HepG2 (cell line): ENCODE measurements around the gene SP110. TPM values are rescaled to one million over a fixed set of nuclear protein-coding genes. Genes with fewer than 3 reads are reported as not detected.

ENCODE experiments used
- ATM ChIP-seq: fragments of 450-650 bp; IDR thresholded peaks from 2 replicates; pipeline ENCODE4 v1.7.1; 2017; ENCODE audit warnings: mild to moderate bottlenecking, borderline replicate concordance
- CHCHD3 ChIP-seq: sonication (generic); formaldehyde crosslinking; IDR thresholded peaks from 2 replicates; pipeline ENCODE4 v1.8.0; 2022; ENCODE audit warnings: mild to moderate bottlenecking, missing genetic modification reagents, moderate library complexity
- CHD4 ChIP-seq: fragments of 200-600 bp; sonication (generic); IDR thresholded peaks from 2 replicates; pipeline ENCODE4 v1.7.0; 2017; ENCODE audit warnings: mild to moderate bottlenecking, low read length, borderline replicate concordance
- EZH2 ChIP-seq: conservative IDR thresholded peaks from 2 replicates; pipeline ENCODE4 v1.6.1; 2012; ENCODE audit warnings: mild to moderate bottlenecking, low read depth, low read length, moderate library complexity
- KMT2B ChIP-seq: IDR thresholded peaks from 2 replicates; pipeline ENCODE4 v1.6.1; 2016; ENCODE audit warnings: missing genetic modification reagents, missing compliant biosample characterization
- LCORL ChIP-seq, 2 experiments: fragments of 450-650 bp in 1 of 2; sonication (generic) in 1 of 2; formaldehyde crosslinking in 1 of 2; IDR thresholded peaks; 2 replicates each; pipeline versions ENCODE4 v1.5.0 to v1.6.1; 2017 to 2020; ENCODE audit warnings: antibody characterized with exemption in 1 of 2, missing genetic modification reagents in 1 of 2
- MIER2 ChIP-seq: IDR thresholded peaks from 2 replicates; pipeline ENCODE4 v1.6.1; 2016; ENCODE audit warnings: missing biosample characterization, missing genetic modification reagents
- MXD1 ChIP-seq: sonication (generic); formaldehyde crosslinking; IDR thresholded peaks from 2 replicates; pipeline ENCODE4 v1.4.0; 2020; ENCODE audit warnings: mild to moderate bottlenecking, missing genetic modification reagents
- NAIF1 ChIP-seq: sonication (generic); formaldehyde crosslinking; IDR thresholded peaks from 2 replicates; pipeline ENCODE4 v1.5.0; 2020; ENCODE audit warnings: mild to moderate bottlenecking, missing genetic modification reagents, borderline replicate concordance
- NR2F1 ChIP-seq, 2 experiments: fragments of 450-650 bp in 1 of 2; formaldehyde crosslinking in 1 of 2; IDR thresholded peaks; 2 replicates each; pipeline versions ENCODE4 v1.5.0 to v1.6.1; 2016 to 2020; ENCODE audit warnings: mild to moderate bottlenecking in 1 of 2, missing compliant biosample characterization in 1 of 2, missing genetic modification reagents in 1 of 2, moderate library complexity in 1 of 2
- PHF21A ChIP-seq: sonication (generic); formaldehyde crosslinking; IDR thresholded peaks from 2 replicates; pipeline ENCODE4 v1.5.0; 2020; ENCODE audit warnings: mild to moderate bottlenecking, missing genetic modification reagents
- POGZ ChIP-seq: sonication (generic); formaldehyde crosslinking; IDR thresholded peaks from 2 replicates; pipeline ENCODE4 v1.4.0; 2020; ENCODE audit warnings: mild to moderate bottlenecking, missing genetic modification reagents
- RFXANK ChIP-seq: IDR thresholded peaks from 2 replicates; pipeline ENCODE4 v1.6.1; 2016
- TARDBP ChIP-seq: sonication (generic); formaldehyde crosslinking; IDR thresholded peaks from 2 replicates; pipeline ENCODE4 v1.8.0; 2022; ENCODE audit warnings: mild to moderate bottlenecking, missing genetic modification reagents
- ZKSCAN8 ChIP-seq: IDR thresholded peaks from 2 replicates; pipeline ENCODE4 v1.6.1; 2016; ENCODE audit warnings: borderline replicate concordance, missing genetic modification reagents, missing compliant biosample characterization
- ZNF251 ChIP-seq: sonication (generic); formaldehyde crosslinking; IDR thresholded peaks from 2 replicates; pipeline ENCODE4 v1.9.0; 2021; ENCODE audit warnings: mild to moderate bottlenecking, missing genetic modification reagents
- ZNF292 ChIP-seq: sonication (generic); formaldehyde crosslinking; IDR thresholded peaks from 2 replicates; pipeline ENCODE4 v1.8.1; 2022; ENCODE audit warnings: mild to moderate bottlenecking, low read depth, missing genetic modification reagents, borderline replicate concordance
- ZNF343 ChIP-seq: sonication (generic); formaldehyde crosslinking; IDR thresholded peaks from 2 replicates; pipeline ENCODE4 v1.4.0; 2020; ENCODE audit warnings: mild to moderate bottlenecking, missing genetic modification reagents
- ZSCAN31 ChIP-seq: sonication (generic); formaldehyde crosslinking; IDR thresholded peaks from 2 replicates; pipeline ENCODE4 v1.5.0; 2020; ENCODE audit warnings: low read depth, mild to moderate bottlenecking, missing genetic modification reagents
- polyA plus RNA-seq, 8 experiments: library from polyadenylated mRNA; depleted of rRNA in 3 of 8; stranded (reverse) in 7 of 8; unstranded in 1 of 8; fragments of >200 nt; fragmentation: Illumina TruSeq in 4 of 8; extraction: Trizol in 4 of 8; gene quantifications; 2 replicates each; pipeline versions ENCODE4 v1.2.1 to v1.2.3, GENCODE V29; 2011 to 2016; ENCODE audit warnings: low read depth in 4 of 8, missing spikeins in 1 of 8, mixed read lengths in 1 of 8; ENCODE audit not compliant: insufficient read depth in 1 of 8
- total RNA-seq, 5 experiments: library from RNA; depleted of rRNA; stranded (reverse); fragments of >200 nt; fragmentation: Illumina TruSeq; extraction: Trizol; gene quantifications; 2 replicates each; pipeline ENCODE4 v1.2.3, GENCODE V29; 2016; ENCODE audit warnings: low read depth in 1 of 5
- TF ChIP-seq, protein P1 (sequence below): IDR thresholded peaks from 2 replicates; pipeline ENCODE4 v1.6.1; 2018; ENCODE audit warnings: missing genetic modification reagents
- TF ChIP-seq, protein P2 (sequence below): sonication (generic); formaldehyde crosslinking; IDR thresholded peaks from 2 replicates; pipeline ENCODE4 v1.4.0; 2020; ENCODE audit warnings: mild to moderate bottlenecking, missing genetic modification reagents, borderline replicate concordance
- TF ChIP-seq, protein P3 (sequence below): sonication (generic); formaldehyde crosslinking; IDR thresholded peaks from 2 replicates; pipeline ENCODE4 v1.5.1; 2020; ENCODE audit warnings: mild to moderate bottlenecking, missing genetic modification reagents, moderate library complexity
- TF ChIP-seq, protein P4 (sequence below): IDR thresholded peaks from 2 replicates; pipeline ENCODE4 v1.6.1; 2016; ENCODE audit warnings: mild to moderate bottlenecking

The SP110 gene
- total and polyA plus RNA-seq, 2 of the 13 experiments (the other 11 are each of a cell fraction or from before 2014, with no cell fraction given), result 7.9 to 10.4 TPM

DNA sequence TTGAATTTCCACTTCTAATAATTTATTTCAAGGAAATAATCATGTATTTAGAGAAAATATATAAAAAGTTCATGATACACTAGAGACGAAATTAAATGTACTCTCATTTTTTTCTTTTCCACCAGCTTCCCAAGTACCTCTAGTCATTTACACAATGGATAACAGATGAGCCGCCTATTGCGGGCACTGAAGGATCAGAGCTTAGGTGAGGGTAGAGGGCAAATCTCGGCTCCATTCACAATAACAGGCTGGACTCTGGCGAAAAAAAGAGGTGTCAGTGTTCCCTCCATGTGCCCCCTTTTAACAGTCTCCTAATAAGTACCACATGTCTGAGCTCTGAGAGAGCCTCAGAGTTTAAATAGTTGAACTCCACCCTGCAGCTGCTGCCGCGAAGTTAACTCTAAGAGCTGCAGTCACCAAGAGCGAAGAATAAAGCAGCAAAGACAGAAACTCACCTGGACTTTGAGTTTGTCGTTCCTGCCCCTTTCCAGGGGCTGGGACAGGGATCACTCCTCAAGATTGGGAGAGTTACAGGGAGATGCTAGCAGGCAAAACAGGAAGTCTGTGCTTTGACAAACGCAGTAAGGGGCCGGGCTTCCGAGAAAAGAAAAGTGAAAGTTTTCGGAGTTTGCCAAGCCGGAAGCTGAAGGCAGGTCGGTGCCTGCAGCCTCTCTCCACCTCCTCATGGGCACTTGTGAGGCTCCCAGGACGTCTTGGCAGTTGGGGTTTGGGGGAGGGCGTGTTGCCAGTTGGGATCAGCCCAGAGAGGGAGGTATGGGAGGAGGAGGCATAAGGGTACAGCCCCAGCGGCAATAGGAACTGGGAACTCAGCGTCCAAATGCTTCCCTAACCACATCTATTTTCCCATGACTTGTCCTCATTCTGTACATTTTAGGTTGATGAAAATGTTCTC is at the start of gene SP110 (continued):
- TF ChIP-seq, protein P1, sequence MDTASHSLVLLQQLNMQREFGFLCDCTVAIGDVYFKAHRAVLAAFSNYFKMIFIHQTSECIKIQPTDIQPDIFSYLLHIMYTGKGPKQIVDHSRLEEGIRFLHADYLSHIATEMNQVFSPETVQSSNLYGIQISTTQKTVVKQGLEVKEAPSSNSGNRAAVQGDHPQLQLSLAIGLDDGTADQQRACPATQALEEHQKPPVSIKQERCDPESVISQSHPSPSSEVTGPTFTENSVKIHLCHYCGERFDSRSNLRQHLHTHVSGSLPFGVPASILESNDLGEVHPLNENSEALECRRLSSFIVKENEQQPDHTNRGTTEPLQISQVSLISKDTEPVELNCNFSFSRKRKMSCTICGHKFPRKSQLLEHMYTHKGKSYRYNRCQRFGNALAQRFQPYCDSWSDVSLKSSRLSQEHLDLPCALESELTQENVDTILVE (CRISPR knock-in tag), result no peak
- no peak for TF ChIP-seq EZH2
- no peak for TF ChIP-seq ZNF251 (CRISPR knock-in tag)
- TF ChIP-seq NAIF1 (CRISPR knock-in tag), result no peak
- TF ChIP-seq LCORL (IDR thresholded peaks at IDR 0.05), result no peak
- peak; percentile 70; the same call in 1 of the 2 replicates for TF ChIP-seq LCORL (CRISPR knock-in tag; IDR thresholded peaks at IDR 0.05)
- no peak for TF ChIP-seq ATM
- no peak for TF ChIP-seq MXD1 (CRISPR knock-in tag)
- TF ChIP-seq, protein P2, sequence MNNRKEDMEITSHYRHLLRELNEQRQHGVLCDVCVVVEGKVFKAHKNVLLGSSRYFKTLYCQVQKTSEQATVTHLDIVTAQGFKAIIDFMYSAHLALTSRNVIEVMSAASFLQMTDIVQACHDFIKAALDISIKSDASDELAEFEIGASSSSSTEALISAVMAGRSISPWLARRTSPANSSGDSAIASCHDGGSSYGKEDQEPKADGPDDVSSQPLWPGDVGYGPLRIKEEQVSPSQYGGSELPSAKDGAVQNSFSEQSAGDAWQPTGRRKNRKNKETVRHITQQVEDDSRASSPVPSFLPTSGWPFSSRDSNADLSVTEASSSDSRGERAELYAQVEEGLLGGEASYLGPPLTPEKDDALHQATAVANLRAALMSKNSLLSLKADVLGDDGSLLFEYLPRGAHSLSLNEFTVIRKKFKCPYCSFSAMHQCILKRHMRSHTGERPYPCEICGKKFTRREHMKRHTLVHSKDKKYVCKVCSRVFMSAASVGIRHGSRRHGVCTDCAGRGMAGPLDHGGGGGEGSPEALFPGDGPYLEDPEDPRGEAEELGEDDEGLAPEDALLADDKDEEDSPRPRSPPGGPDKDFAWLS (CRISPR knock-in tag), result no peak
- TF ChIP-seq MIER2 (CRISPR knock-in tag), result no peak
- no peak for TF ChIP-seq CHD4
- TF ChIP-seq, protein P3, sequence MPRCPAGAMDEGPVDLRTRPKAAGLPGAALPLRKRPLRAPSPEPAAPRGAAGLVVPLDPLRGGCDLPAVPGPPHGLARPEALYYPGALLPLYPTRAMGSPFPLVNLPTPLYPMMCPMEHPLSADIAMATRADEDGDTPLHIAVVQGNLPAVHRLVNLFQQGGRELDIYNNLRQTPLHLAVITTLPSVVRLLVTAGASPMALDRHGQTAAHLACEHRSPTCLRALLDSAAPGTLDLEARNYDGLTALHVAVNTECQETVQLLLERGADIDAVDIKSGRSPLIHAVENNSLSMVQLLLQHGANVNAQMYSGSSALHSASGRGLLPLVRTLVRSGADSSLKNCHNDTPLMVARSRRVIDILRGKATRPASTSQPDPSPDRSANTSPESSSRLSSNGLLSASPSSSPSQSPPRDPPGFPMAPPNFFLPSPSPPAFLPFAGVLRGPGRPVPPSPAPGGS (CRISPR knock-in tag), result no peak
- TF ChIP-seq ZNF343 (CRISPR knock-in tag), result no peak
- TF ChIP-seq KMT2B (CRISPR knock-in tag), result peak; percentile 80; the same call in 1 of the 2 replicates
- peak; percentile 74; the same call in 1 of the 2 replicates for TF ChIP-seq ZNF292 (CRISPR knock-in tag)
- TF ChIP-seq ZKSCAN8, result no peak
- no peak for TF ChIP-seq TARDBP
- no peak for TF ChIP-seq ZSCAN31 (CRISPR knock-in tag)
- peak; percentile 70; the same call in 1 of the 2 replicates for TF ChIP-seq PHF21A
- no peak for TF ChIP-seq NR2F1 (CRISPR knock-in tag; IDR thresholded peaks at IDR 0.05)
- no peak for TF ChIP-seq CHCHD3 (CRISPR knock-in tag)
- TF ChIP-seq RFXANK, result no peak
- no peak for TF ChIP-seq POGZ
- TF ChIP-seq, protein P4, sequence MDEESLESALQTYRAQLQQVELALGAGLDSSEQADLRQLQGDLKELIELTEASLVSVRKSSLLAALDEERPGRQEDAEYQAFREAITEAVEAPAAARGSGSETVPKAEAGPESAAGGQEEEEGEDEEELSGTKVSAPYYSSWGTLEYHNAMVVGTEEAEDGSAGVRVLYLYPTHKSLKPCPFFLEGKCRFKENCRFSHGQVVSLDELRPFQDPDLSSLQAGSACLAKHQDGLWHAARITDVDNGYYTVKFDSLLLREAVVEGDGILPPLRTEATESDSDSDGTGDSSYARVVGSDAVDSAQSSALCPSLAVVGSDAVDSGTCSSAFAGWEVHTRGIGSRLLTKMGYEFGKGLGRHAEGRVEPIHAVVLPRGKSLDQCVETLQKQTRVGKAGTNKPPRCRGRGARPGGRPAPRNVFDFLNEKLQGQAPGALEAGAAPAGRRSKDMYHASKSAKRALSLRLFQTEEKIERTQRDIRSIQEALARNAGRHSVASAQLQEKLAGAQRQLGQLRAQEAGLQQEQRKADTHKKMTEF (CRISPR knock-in tag), result peak; percentile 47; the same call in 1 of the 2 replicates
